ENCODE results near the gene HIBADH.

The HIBADH gene

DNA sequence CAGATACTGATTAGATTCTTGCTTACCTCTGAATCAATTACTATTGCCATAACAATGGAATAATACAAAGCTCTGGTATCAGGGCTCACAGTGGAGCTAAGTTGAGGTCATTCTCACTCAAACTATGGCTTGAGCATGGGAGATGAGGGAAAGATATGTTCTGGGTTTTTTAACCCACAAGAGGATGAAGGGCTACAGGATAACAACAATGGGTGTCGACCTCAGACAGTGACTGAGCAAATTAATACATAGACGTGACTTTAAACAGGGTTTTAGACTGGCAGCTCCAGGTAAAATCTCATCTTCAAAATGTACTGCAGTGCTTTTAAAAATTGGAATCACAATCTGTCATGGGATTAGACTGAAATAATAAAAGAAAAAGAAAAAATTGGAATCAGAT, 7.5 kb upstream of the HIBADH start:
- CTCF ChIA-PET = interaction anchor here (1.0 to 1.2 kb wide), 2 partner anchors 9 to 53 kb away, joined by 3 to 4 read pairs; no protein-coding TSS in a partner anchor
- 94% methylated on average over 2 of the region's 2 CpGs for WGBS (ENCODE audit: insufficient coverage)

DNA sequence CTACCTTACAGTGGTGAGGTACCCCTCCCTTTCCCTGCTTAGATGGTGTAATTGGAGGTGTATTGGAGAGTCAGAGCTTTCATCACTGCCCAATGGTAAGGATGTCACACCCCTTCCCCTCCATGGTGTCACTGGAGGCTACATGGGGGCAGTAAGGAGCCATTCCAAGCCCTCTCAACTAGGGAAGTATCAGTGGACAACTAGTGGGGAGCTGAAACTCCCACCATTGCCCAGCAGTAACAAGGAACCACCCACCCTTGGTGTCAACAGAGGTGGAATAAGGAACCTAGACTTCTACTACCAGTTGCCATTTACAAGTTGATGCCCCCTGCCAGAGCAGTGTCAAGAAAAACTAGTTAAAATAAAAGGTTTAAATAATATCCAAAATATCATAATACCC, 2.8 kb upstream of the HIBADH start:
- no peaks in the 10 kb centered on the region for H3K36me3 ChIP-seq (ENCODE audit: control insufficient read depth in 4 of 4, insufficient read depth in 4 of 4, low read length in 3 of 4)
- CTCF ChIA-PET = no interaction called here
- no peaks in the 10 kb centered on the region for H3K9me3 ChIP-seq (ENCODE audit: control extremely low read depth in 1 of 5, control insufficient read depth in 4 of 5, insufficient read depth in 2 of 5, low read depth in 1 of 5, low read length in 4 of 5)
- DNase-seq = no peak
- peaks cover 0 to 17% (median 12%) of the 10 kb centered on the region in 4 experiments for H3K4me1 ChIP-seq (ENCODE audit: control extremely low read depth in 1 of 4, control insufficient read depth in 4 of 4, insufficient read depth in 4 of 4, low read length in 3 of 4)
- H3K4me3 ChIP-seq (ENCODE audit: control insufficient read depth in 1 of 7, extremely low read depth in 1 of 7, insufficient read depth in 4 of 7, low read depth in 2 of 7, low read length in 6 of 7) = no peak overlapping the region
- POLR2A ChIA-PET = no interaction called here
- no peak overlapping the region for H3K27ac ChIP-seq (ENCODE audit: insufficient read depth in 1 of 2, low read depth in 1 of 2, low read length in 2 of 2, poor library complexity in 1 of 2, severe bottlenecking in 2 of 2)
- no peaks in the 10 kb centered on the region for H3K27me3 ChIP-seq (replicated peaks in 2 of 5; ENCODE audit: control insufficient read depth in 4 of 5, insufficient read depth in 5 of 5, low read length in 4 of 5)

More for the DNA sequence above, 7.5 kb upstream of the HIBADH start:
- H3K27me3 ChIP-seq (replicated peaks in 2 of 5; ENCODE audit: control insufficient read depth in 4 of 5, insufficient read depth in 5 of 5, low read length in 4 of 5) = no peaks in the 10 kb centered on the region
- no peaks in the 10 kb centered on the region for H3K4me1 ChIP-seq (ENCODE audit: control extremely low read depth in 1 of 4, control insufficient read depth in 4 of 4, insufficient read depth in 4 of 4, low read length in 3 of 4)
- POLR2A ChIA-PET = no interaction called here
- DNase-seq = no peak
- H3K27ac ChIP-seq (ENCODE audit: insufficient read depth in 1 of 2, low read depth in 1 of 2, low read length in 2 of 2, poor library complexity in 1 of 2, severe bottlenecking in 2 of 2) = no peak overlapping the region
- no peak overlapping the region for H3K4me3 ChIP-seq (ENCODE audit: control insufficient read depth in 1 of 7, extremely low read depth in 1 of 7, insufficient read depth in 4 of 7, low read depth in 2 of 7, low read length in 6 of 7)
- no peaks in the 10 kb centered on the region for H3K9me3 ChIP-seq (ENCODE audit: control extremely low read depth in 1 of 5, control insufficient read depth in 4 of 5, insufficient read depth in 2 of 5, low read depth in 1 of 5, low read length in 4 of 5)
- H3K36me3 ChIP-seq (ENCODE audit: control insufficient read depth in 4 of 4, insufficient read depth in 4 of 4, low read length in 3 of 4) = no peaks in the 10 kb centered on the region

DNA sequence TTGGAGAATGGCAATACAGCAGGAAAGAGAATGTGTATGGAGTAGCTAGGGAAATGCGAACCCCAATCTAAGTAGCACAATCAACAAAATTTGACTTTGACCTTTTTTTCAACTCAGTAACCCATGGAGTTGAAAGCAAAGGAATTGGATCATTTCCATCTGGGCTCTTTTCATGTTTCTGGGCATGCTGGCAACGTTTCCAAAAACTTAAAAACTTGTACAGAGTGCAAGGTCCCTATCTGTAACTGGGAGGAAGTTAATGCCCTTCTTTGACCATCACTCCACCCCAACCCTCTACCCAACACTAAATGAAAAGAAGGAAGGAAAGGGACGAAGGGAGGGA, 1.3 kb upstream of the HIBADH start:
- no peak overlapping the region for H3K4me3 ChIP-seq (ENCODE audit: control insufficient read depth in 1 of 7, extremely low read depth in 1 of 7, insufficient read depth in 4 of 7, low read depth in 2 of 7, low read length in 6 of 7)
- H3K27me3 ChIP-seq (replicated peaks in 2 of 5; ENCODE audit: control insufficient read depth in 4 of 5, insufficient read depth in 5 of 5, low read length in 4 of 5) = no peaks in the 10 kb centered on the region
- no peaks in the 10 kb centered on the region for H3K9me3 ChIP-seq (ENCODE audit: control extremely low read depth in 1 of 5, control insufficient read depth in 4 of 5, insufficient read depth in 2 of 5, low read depth in 1 of 5, low read length in 4 of 5)
- no peak for DNase-seq
- H3K4me1 ChIP-seq (ENCODE audit: control extremely low read depth in 1 of 4, control insufficient read depth in 4 of 4, insufficient read depth in 4 of 4, low read length in 3 of 4) = peaks cover 0 to 17% (median 12%) of the 10 kb centered on the region in 4 experiments
- POLR2A ChIA-PET = no interaction called here
- CTCF ChIA-PET = no interaction called here
- no peaks in the 10 kb centered on the region for H3K36me3 ChIP-seq (ENCODE audit: control insufficient read depth in 4 of 4, insufficient read depth in 4 of 4, low read length in 3 of 4)
- peak overlapping the region in 1 of 2 experiments; percentile 79 for H3K27ac ChIP-seq (ENCODE audit: insufficient read depth in 1 of 2, low read depth in 1 of 2, low read length in 2 of 2, poor library complexity in 1 of 2, severe bottlenecking in 2 of 2)
- WGBS (ENCODE audit: insufficient coverage) = 75% methylated on average over 1 of the region's 3 CpGs

DNA sequence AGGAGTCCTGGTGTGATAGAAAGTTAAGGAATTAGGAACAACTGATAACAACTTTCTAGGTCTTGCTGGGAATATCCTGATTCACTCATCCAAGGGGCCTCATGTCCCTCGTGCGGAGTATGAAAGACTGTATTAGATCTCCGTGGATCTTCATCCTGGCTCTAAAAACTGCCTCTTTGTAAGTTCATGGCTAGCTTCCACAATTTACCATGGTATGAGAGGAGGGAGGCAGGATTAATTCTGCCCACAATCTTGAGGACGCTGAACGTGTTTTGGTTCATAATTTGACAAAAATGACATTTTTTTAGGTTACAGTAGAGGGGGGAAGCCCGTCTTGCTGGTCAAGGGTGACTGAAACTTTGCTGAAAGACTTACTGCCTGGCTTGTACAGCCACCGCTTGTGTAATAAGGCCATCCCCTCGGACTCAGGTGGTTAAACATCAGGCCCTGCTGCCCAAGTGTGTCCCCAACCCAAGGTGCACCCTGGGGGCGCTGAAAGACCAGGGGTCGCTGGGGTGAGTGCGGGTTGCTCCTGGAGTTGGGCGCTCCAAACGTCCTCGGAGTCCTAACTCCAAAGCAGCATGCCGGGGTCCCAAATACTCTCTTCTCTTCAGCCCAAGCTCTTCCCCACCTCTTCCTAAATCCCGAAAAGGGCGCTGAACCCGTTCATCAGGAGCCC, 733 bp downstream of the HIBADH start:
- no peaks in the 10 kb centered on the region for H3K9me3 ChIP-seq (ENCODE audit: control extremely low read depth in 1 of 5, control insufficient read depth in 4 of 5, insufficient read depth in 2 of 5, low read depth in 1 of 5, low read length in 4 of 5)
- peak; percentile 29 to 46 (median 30) for DNase-seq
- H3K4me3 ChIP-seq (ENCODE audit: control insufficient read depth in 1 of 7, extremely low read depth in 1 of 7, insufficient read depth in 4 of 7, low read depth in 2 of 7, low read length in 6 of 7) = peak overlapping the region; percentile 92 to 96 (median 93)
- ChIA-PET POLR2A (no interaction called here), CTCF (interaction anchor here (1.2 to 1.3 kb wide), 2 partner anchors 8 to 31 kb away, joined by 3 read pairs; no protein-coding TSS in a partner anchor)
- peaks cover 0 to 17% (median 12%) of the 10 kb centered on the region in 4 experiments for H3K4me1 ChIP-seq (ENCODE audit: control extremely low read depth in 1 of 4, control insufficient read depth in 4 of 4, insufficient read depth in 4 of 4, low read length in 3 of 4)
- 18% methylated on average over 13 of the region's 18 CpGs for WGBS (ENCODE audit: insufficient coverage)
- peaks cover 0 to 6% (median 0%) of the 10 kb centered on the region in 4 experiments for H3K36me3 ChIP-seq (ENCODE audit: control insufficient read depth in 4 of 4, insufficient read depth in 4 of 4, low read length in 3 of 4)
- no peaks in the 10 kb centered on the region for H3K27me3 ChIP-seq (replicated peaks in 2 of 5; ENCODE audit: control insufficient read depth in 4 of 5, insufficient read depth in 5 of 5, low read length in 4 of 5)
- peak overlapping the region; percentile 46 to 89 for H3K27ac ChIP-seq (ENCODE audit: insufficient read depth in 1 of 2, low read depth in 1 of 2, low read length in 2 of 2, poor library complexity in 1 of 2, severe bottlenecking in 2 of 2)

DNA sequence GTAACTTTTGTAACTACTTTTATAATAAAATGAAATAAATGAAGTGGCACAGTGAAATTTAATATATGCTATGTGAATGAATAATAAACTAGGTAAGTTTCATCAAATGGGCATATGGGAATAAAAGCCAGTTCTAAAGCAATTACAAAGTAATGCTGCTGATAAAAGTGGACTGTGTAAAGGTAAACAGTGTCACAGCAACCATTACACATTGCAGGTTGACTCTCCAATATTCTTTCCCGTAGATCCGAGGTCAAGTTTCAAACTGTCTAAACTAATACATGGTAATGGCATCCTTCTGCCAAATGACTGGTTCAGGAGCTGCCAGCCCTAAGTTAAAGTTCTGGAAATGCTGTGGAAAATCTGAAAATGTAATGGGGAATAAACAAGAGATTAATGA, 6.0 kb downstream of the HIBADH start:
- POLR2A ChIA-PET = no interaction called here
- H3K36me3 ChIP-seq (ENCODE audit: control insufficient read depth in 4 of 4, insufficient read depth in 4 of 4, low read length in 3 of 4) = peaks cover 0 to 11% (median 0%) of the 10 kb centered on the region in 4 experiments
- H3K27me3 ChIP-seq (replicated peaks in 2 of 5; ENCODE audit: control insufficient read depth in 4 of 5, insufficient read depth in 5 of 5, low read length in 4 of 5) = no peaks in the 10 kb centered on the region
- DNase-seq = no peak
- WGBS (ENCODE audit: insufficient coverage) = no CpG with 5 or more reads among the region's 2 CpGs
- H3K4me3 ChIP-seq (ENCODE audit: control insufficient read depth in 1 of 7, extremely low read depth in 1 of 7, insufficient read depth in 4 of 7, low read depth in 2 of 7, low read length in 6 of 7) = no peak overlapping the region
- H3K27ac ChIP-seq (ENCODE audit: insufficient read depth in 1 of 2, low read depth in 1 of 2, low read length in 2 of 2, poor library complexity in 1 of 2, severe bottlenecking in 2 of 2) = no peak overlapping the region
- CTCF ChIA-PET = interaction anchor here (1.4 kb wide), 1 partner anchor 118 kb away, joined by 3 read pairs; no protein-coding TSS in a partner anchor
- no peaks in the 10 kb centered on the region for H3K9me3 ChIP-seq (ENCODE audit: control extremely low read depth in 1 of 5, control insufficient read depth in 4 of 5, insufficient read depth in 2 of 5, low read depth in 1 of 5, low read length in 4 of 5)
- peaks cover 0 to 8% (median 5%) of the 10 kb centered on the region in 4 experiments for H3K4me1 ChIP-seq (ENCODE audit: control extremely low read depth in 1 of 4, control insufficient read depth in 4 of 4, insufficient read depth in 4 of 4, low read length in 3 of 4)

DNA sequence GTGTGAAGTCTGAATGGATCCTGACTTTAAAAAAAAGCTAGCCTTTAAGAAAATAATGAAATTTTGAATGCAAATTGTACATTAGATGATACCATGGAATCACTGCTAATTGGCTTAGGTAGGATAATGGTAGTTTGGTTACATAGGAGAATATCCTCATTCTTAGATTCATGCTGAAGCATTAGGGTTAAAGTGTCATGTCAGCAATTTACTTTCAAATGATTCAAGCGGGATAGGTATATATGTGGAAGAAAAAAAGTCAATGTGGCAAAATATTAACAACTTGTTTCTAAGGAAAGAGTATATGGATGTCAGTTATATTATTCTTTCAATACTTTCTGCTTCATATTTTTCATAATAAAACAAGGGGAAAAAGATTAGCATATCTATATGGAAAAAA, 7.5 kb downstream of the HIBADH start:
- WGBS (ENCODE audit: insufficient coverage) = no CpG with 5 or more reads among the region's 1 CpG

DNA sequence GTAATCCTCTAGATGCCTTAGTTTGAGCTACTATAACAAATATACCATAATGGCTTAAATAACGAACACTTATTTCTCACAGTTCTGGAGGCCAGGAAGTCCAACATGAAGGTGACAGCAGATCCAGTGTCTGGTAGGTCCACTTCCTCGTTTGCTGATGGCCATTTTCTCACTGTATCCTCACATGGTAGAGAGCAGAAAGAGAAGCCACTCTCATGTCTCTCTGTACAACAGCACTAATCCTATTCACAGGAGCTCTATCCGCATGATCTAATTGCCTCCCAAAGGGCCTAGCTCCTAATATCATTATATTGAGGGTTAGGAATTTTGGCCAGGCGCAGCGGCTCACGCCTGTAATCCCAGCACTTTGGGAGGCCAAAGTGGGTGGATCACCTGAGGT, 10.2 kb downstream of the HIBADH start:
- no peak for DNase-seq
- no peak overlapping the region for H3K4me3 ChIP-seq (ENCODE audit: control insufficient read depth in 1 of 7, extremely low read depth in 1 of 7, insufficient read depth in 4 of 7, low read depth in 2 of 7, low read length in 6 of 7)
- peaks cover 0 to 9% (median 5%) of the 10 kb centered on the region in 4 experiments for H3K36me3 ChIP-seq (ENCODE audit: control insufficient read depth in 4 of 4, insufficient read depth in 4 of 4, low read length in 3 of 4)
- no peaks in the 10 kb centered on the region for H3K9me3 ChIP-seq (ENCODE audit: control extremely low read depth in 1 of 5, control insufficient read depth in 4 of 5, insufficient read depth in 2 of 5, low read depth in 1 of 5, low read length in 4 of 5)
- ChIA-PET CTCF (no interaction called here), POLR2A (no interaction called here)
- 82% methylated on average over 1 of the region's 6 CpGs for WGBS (ENCODE audit: insufficient coverage)
- no peak overlapping the region for H3K27ac ChIP-seq (ENCODE audit: insufficient read depth in 1 of 2, low read depth in 1 of 2, low read length in 2 of 2, poor library complexity in 1 of 2, severe bottlenecking in 2 of 2)
- no peaks in the 10 kb centered on the region for H3K27me3 ChIP-seq (replicated peaks in 2 of 5; ENCODE audit: control insufficient read depth in 4 of 5, insufficient read depth in 5 of 5, low read length in 4 of 5)
- H3K4me1 ChIP-seq (ENCODE audit: control extremely low read depth in 1 of 4, control insufficient read depth in 4 of 4, insufficient read depth in 4 of 4, low read length in 3 of 4) = no peaks in the 10 kb centered on the region

More for the DNA sequence above, 7.5 kb downstream of the HIBADH start:
- H3K9me3 ChIP-seq (ENCODE audit: control extremely low read depth in 1 of 5, control insufficient read depth in 4 of 5, insufficient read depth in 2 of 5, low read depth in 1 of 5, low read length in 4 of 5) = no peaks in the 10 kb centered on the region
- no peak overlapping the region for H3K4me3 ChIP-seq (ENCODE audit: control insufficient read depth in 1 of 7, extremely low read depth in 1 of 7, insufficient read depth in 4 of 7, low read depth in 2 of 7, low read length in 6 of 7)
- H3K4me1 ChIP-seq (ENCODE audit: control extremely low read depth in 1 of 4, control insufficient read depth in 4 of 4, insufficient read depth in 4 of 4, low read length in 3 of 4) = no peaks in the 10 kb centered on the region
- H3K27ac ChIP-seq (ENCODE audit: insufficient read depth in 1 of 2, low read depth in 1 of 2, low read length in 2 of 2, poor library complexity in 1 of 2, severe bottlenecking in 2 of 2) = no peak overlapping the region
- CTCF ChIA-PET = interaction anchor here (0.8 to 1.4 kb wide), 2 partner anchors 13 to 1266 kb away, joined by 3 to 4 read pairs; no protein-coding TSS in a partner anchor
- no peak for DNase-seq
- H3K27me3 ChIP-seq (replicated peaks in 2 of 5; ENCODE audit: control insufficient read depth in 4 of 5, insufficient read depth in 5 of 5, low read length in 4 of 5) = no peaks in the 10 kb centered on the region
- POLR2A ChIA-PET = no interaction called here
- H3K36me3 ChIP-seq (ENCODE audit: control insufficient read depth in 4 of 4, insufficient read depth in 4 of 4, low read length in 3 of 4) = peaks cover 0 to 11% (median 0%) of the 10 kb centered on the region in 4 experiments
